Liver (tissue), 3 donors: ENCODE data around the gene TMEM221.

Experiments
- CTCF ChIP-seq: fragments of 150-350 bp; IDR thresholded peaks from 2 replicates; pipeline ENCODE4 v1.5.1; 2017; ENCODE audit warnings: improper control_type of control experiment, low read depth, low read length; ENCODE audit not compliant: missing input control
- EGR1 ChIP-seq, 2 donors: IDR thresholded peaks; 2 replicates each; pipeline ENCODE4 v1.6.1; 2016 to 2018; ENCODE audit warnings: antibody characterized with exemption in 2 of 2, low read depth in 2 of 2
- FOXA1 ChIP-seq: IDR thresholded peaks from 2 replicates; pipeline ENCODE4 v1.6.1; 2016; ENCODE audit warnings: antibody characterized with exemption
- HNF4A ChIP-seq, 2 donors: conservative IDR thresholded peaks; 2 replicates each; pipeline ENCODE4 v1.6.1; 2016; ENCODE audit warnings: antibody characterized with exemption in 2 of 2, mild to moderate bottlenecking in 2 of 2
- MAX ChIP-seq: IDR thresholded peaks from 2 replicates; pipeline ENCODE4 v1.6.1; 2016; ENCODE audit warnings: antibody characterized with exemption
- RAD21 ChIP-seq, 2 donors: IDR thresholded peaks; 2 replicates each; pipeline ENCODE4 v1.6.1; 2016; ENCODE audit warnings: antibody characterized with exemption in 2 of 2, mild to moderate bottlenecking in 2 of 2
- TAF1 ChIP-seq: conservative IDR thresholded peaks from 2 replicates; pipeline ENCODE4 v1.6.1; 2016; ENCODE audit warnings: antibody characterized with exemption, mild to moderate bottlenecking
- YY1 ChIP-seq: IDR thresholded peaks from 2 replicates; pipeline ENCODE4 v1.6.1; 2016; ENCODE audit warnings: antibody characterized with exemption, mild to moderate bottlenecking
- TF ChIP-seq, protein P1 (sequence below): IDR thresholded peaks from 2 replicates; pipeline ENCODE4 v1.6.1; 2016; ENCODE audit warnings: antibody characterized with exemption, mild to moderate bottlenecking
- TF ChIP-seq, protein P2 (sequence below): IDR thresholded peaks from 2 replicates; pipeline ENCODE4 v1.6.1; 2016; ENCODE audit warnings: antibody characterized with exemption
- TF ChIP-seq, protein P3 (sequence below): IDR thresholded peaks from 2 replicates; pipeline ENCODE4 v1.6.1; 2016; ENCODE audit warnings: antibody characterized with exemption
- donor health status: healthy.
- donor health status: healthy.

- TF ChIP-seq CTCF (no peak), FOXA1 (no peak), TAF1 (no peak), RAD21 (IDR thresholded peaks at IDR 0.05) (no peak), EGR1 (IDR thresholded peaks at IDR 0.05; ENCODE audit: low read depth in 2 of 2) (no peak), MAX (no peak), YY1 (no peak), HNF4A (conservative IDR thresholded peaks at IDR 0.05) (no peak)
- TF ChIP-seq, protein P1, sequence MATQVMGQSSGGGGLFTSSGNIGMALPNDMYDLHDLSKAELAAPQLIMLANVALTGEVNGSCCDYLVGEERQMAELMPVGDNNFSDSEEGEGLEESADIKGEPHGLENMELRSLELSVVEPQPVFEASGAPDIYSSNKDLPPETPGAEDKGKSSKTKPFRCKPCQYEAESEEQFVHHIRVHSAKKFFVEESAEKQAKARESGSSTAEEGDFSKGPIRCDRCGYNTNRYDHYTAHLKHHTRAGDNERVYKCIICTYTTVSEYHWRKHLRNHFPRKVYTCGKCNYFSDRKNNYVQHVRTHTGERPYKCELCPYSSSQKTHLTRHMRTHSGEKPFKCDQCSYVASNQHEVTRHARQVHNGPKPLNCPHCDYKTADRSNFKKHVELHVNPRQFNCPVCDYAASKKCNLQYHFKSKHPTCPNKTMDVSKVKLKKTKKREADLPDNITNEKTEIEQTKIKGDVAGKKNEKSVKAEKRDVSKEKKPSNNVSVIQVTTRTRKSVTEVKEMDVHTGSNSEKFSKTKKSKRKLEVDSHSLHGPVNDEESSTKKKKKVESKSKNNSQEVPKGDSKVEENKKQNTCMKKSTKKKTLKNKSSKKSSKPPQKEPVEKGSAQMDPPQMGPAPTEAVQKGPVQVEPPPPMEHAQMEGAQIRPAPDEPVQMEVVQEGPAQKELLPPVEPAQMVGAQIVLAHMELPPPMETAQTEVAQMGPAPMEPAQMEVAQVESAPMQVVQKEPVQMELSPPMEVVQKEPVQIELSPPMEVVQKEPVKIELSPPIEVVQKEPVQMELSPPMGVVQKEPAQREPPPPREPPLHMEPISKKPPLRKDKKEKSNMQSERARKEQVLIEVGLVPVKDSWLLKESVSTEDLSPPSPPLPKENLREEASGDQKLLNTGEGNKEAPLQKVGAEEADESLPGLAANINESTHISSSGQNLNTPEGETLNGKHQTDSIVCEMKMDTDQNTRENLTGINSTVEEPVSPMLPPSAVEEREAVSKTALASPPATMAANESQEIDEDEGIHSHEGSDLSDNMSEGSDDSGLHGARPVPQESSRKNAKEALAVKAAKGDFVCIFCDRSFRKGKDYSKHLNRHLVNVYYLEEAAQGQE: no peak
- TF ChIP-seq, protein P2, sequence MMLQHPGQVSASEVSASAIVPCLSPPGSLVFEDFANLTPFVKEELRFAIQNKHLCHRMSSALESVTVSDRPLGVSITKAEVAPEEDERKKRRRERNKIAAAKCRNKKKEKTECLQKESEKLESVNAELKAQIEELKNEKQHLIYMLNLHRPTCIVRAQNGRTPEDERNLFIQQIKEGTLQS: no peak
- TF ChIP-seq, protein P3, sequence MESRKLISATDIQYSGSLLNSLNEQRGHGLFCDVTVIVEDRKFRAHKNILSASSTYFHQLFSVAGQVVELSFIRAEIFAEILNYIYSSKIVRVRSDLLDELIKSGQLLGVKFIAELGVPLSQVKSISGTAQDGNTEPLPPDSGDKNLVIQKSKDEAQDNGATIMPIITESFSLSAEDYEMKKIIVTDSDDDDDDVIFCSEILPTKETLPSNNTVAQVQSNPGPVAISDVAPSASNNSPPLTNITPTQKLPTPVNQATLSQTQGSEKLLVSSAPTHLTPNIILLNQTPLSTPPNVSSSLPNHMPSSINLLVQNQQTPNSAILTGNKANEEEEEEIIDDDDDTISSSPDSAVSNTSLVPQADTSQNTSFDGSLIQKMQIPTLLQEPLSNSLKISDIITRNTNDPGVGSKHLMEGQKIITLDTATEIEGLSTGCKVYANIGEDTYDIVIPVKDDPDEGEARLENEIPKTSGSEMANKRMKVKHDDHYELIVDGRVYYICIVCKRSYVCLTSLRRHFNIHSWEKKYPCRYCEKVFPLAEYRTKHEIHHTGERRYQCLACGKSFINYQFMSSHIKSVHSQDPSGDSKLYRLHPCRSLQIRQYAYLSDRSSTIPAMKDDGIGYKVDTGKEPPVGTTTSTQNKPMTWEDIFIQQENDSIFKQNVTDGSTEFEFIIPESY: no peak
These were observed 29.8 kb downstream of the TMEM221 start for GRCh38 chr19:17418710-17419109.
